Measurements from ENCODE around the gene ZCRB1.

GRCh38 chr12:42364692-42365091, 38.8 kb upstream of the ZCRB1 start:
- TF ChIP-seq CTCF (tag by site-specific recombination; IDR thresholded peaks at IDR 0.05), result peak; percentile 28; the same call in 1 of the 2 replicates
- TF ChIP-seq REST (tag by site-specific recombination; IDR thresholded peaks at IDR 0.05), result no peak
- no peak for TF ChIP-seq ZNF311 (tag by site-specific recombination; IDR thresholded peaks at IDR 0.05; ENCODE audit: borderline replicate concordance)
- TF ChIP-seq KLF17 (tag by site-specific recombination; IDR thresholded peaks at IDR 0.05), result no peak
- TF ChIP-seq ZBTB11 (tag by site-specific recombination; conservative IDR thresholded peaks at IDR 0.05; ENCODE audit: low read depth), result no peak
- no peak for TF ChIP-seq ZBTB7A (tag by site-specific recombination; IDR thresholded peaks at IDR 0.05; ENCODE audit: low read depth)
- no peak for TF ChIP-seq ZNF843 (tag by site-specific recombination; IDR thresholded peaks at IDR 0.05)
- no peak for TF ChIP-seq HOXA7 (CRISPR knock-in tag; IDR thresholded peaks at IDR 0.05; ENCODE audit: borderline replicate concordance)
